Sigmoid colon (tissue), 7 donors: ENCODE measurements around the gene SCN2A. TPM values are rescaled to one million over a fixed set of nuclear protein-coding genes. Genes with fewer than 3 reads are reported as not detected.

Source experiments
- DNase-seq: peaks from one replicate; pipeline ENCODE4 v3.0.0-alpha.2; 2019
- H3K27ac ChIP-seq, 4 donors: fragments of 200-600 bp; sonication (generic); one replicate each; pipeline ENCODE4 v1.5.1; 2016 to 2019; ENCODE audit warnings: mild to moderate bottlenecking in 1 of 4
- H3K27me3 ChIP-seq, 3 donors: fragments of 200-600 bp; sonication (generic); one replicate each; pipeline ENCODE4 v1.5.1; 2019; ENCODE audit warnings: mild to moderate bottlenecking in 1 of 3
- H3K36me3 ChIP-seq, 4 donors: fragments of 200-600 bp; sonication (generic); one replicate each; pipeline ENCODE4 v1.5.1; 2016 to 2019
- H3K4me1 ChIP-seq, 4 donors: fragments of 200-600 bp; sonication (generic); one replicate each; pipeline ENCODE4 v1.5.1; 2017 to 2019
- H3K4me3 ChIP-seq, 4 donors: fragments of 200-600 bp; sonication (generic); one replicate each; pipeline ENCODE4 v1.5.1; 2017 to 2019; ENCODE audit warnings: mild to moderate bottlenecking in 2 of 4, moderate library complexity in 1 of 4
- H3K9me3 ChIP-seq, 4 donors: fragments of 200-600 bp in 3 of 4; sonication (generic) in 3 of 4; one replicate each; pipeline versions ENCODE4 v1.5.1 to v1.6.1; 2013 to 2019
- EP300 ChIP-seq, 4 donors: sonication (generic); formaldehyde crosslinking; IDR thresholded peaks; one replicate each; pipeline ENCODE4 v1.6.1; 2017; ENCODE audit warnings: antibody characterized with exemption in 4 of 4
- POLR2A ChIP-seq, 2 donors: fragments of 450-650 bp; IDR thresholded peaks; one replicate each; pipeline ENCODE4 v1.6.1; 2016; ENCODE audit warnings: antibody characterized with exemption in 2 of 2, mild to moderate bottlenecking in 2 of 2, moderate library complexity in 2 of 2
- POLR2AphosphoS5 ChIP-seq, 4 donors: sonication (generic); formaldehyde crosslinking; IDR thresholded peaks; one replicate each; pipeline ENCODE4 v1.6.1; 2017; ENCODE audit warnings: antibody characterized with exemption in 4 of 4
- WGBS, 2 donors: extraction: QIAGEN DNeasy Blood & Tissue Kit; methylation state at CpG; one replicate each; pipeline ENCODE4 v1.1.7; 2013; 5-methylcytosine and 5-hydroxymethylcytosine counted together
- intact Hi-C: fragments of 100-400 bp; cut with DNase I; formaldehyde crosslinking; loops from one replicate; pipeline ENCODE4 v1.15.1; 2023
- polyA plus RNA-seq, 3 donors: library from polyadenylated mRNA; stranded (reverse); fragments of 200-250 nt; gene quantifications; one replicate each; pipeline ENCODE4 v1.2.3, GENCODE V29; 2013
- total RNA-seq, 4 donors: library from RNA; depleted of rRNA; stranded (reverse); fragments of >200 nt; gene quantifications; one replicate each; pipeline ENCODE4 v1.1.0, GENCODE V29; 2016
- TF ChIP-seq, protein P1 (sequence below), 4 experiments: fragments of 450-650 bp in 3 of 4; fragments of 200-600 bp in 1 of 4; IDR thresholded peaks; one replicate each; pipeline ENCODE4 v1.5.1; 2016 to 2019; ENCODE audit warnings: antibody characterized with exemption in 4 of 4, mild to moderate bottlenecking in 3 of 4, moderate library complexity in 2 of 4
- donor health status: healthy with polysubstance abuse.
- donor health status: Bipolar disorder and iron deficiency.
- donor health status: healthy.

SCN2A gene
- total and polyA plus RNA-seq, 7 donors, result under 0.01 to 1.1 (median 0.58) TPM; not detected in 1

DNA sequence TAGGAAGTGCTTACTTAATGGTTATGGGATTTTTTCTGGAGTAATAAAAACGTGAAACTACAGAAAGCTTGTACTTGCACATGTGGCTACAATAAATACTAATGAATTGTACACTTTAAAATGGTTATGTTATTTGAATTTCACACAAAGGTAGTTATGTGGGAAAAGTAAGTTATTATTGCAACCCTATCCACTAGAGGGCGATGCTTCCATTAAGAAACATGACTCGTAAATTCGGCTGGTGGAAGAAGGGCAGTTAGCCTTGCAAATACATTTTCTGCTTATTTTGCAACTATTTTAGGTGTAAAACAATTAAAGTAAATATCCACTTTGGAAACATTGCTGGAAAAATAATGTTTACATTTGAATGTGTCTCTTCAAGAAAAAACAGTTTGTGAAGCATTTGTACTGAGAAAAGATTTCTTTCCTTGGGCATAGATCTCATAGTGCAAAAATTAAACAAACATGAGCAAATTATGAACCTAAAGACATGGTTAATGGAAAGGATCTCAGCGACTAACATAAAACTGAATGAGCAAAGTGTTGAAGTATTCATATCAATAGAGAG is 162.2 kb downstream of the SCN2A start:
- Histone ChIP-seq H3K4me1 (peaks cover 0 to 8% (median 0%) of the 10 kb centered on the region in 4 donors), H3K27me3 (no peaks in the 10 kb centered on the region), H3K36me3 (no peaks in the 10 kb centered on the region), H3K9me3 (no peaks in the 10 kb centered on the region), H3K27ac (no peak overlapping the region), H3K4me3 (no peak overlapping the region)
- no peak for DNase-seq
- intact Hi-C loops, result loop anchor here (5.0 to 10.0 kb wide), 2 partner anchors 296 to 473 kb away; no protein-coding TSS in a partner anchor
- 0 to 2% methylated on average over 5 of the region's 5 CpGs for WGBS, 2 donors
- no peak for TF ChIP-seq POLR2A (IDR thresholded peaks at IDR 0.05)
- TF ChIP-seq, protein P1, sequence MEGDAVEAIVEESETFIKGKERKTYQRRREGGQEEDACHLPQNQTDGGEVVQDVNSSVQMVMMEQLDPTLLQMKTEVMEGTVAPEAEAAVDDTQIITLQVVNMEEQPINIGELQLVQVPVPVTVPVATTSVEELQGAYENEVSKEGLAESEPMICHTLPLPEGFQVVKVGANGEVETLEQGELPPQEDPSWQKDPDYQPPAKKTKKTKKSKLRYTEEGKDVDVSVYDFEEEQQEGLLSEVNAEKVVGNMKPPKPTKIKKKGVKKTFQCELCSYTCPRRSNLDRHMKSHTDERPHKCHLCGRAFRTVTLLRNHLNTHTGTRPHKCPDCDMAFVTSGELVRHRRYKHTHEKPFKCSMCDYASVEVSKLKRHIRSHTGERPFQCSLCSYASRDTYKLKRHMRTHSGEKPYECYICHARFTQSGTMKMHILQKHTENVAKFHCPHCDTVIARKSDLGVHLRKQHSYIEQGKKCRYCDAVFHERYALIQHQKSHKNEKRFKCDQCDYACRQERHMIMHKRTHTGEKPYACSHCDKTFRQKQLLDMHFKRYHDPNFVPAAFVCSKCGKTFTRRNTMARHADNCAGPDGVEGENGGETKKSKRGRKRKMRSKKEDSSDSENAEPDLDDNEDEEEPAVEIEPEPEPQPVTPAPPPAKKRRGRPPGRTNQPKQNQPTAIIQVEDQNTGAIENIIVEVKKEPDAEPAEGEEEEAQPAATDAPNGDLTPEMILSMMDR (IDR thresholded peaks at IDR 0.05), result peak; percentile 33 to 66 (median 56)
- TF ChIP-seq EP300 (IDR thresholded peaks at IDR 0.05), result no peak
- no peak for TF ChIP-seq POLR2AphosphoS5 (IDR thresholded peaks at IDR 0.05)

DNA sequence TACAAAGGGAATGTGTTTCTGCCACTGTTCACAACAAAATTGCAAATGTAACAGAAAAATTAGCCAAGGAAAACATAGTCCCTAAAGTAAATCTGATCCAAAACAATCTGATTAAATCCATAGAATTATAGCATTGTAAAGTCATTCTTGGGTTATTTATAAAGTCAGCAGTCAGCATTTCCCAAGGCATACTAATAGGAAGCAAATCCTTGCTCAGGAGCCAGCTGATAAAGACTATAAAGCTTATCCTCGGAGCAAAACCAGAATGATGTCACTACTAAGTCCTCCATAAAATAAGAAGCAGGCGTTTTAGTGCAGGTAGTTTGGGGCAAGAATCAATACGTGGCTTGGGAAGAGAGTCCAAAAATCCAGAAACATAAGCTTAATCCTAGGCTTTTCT is 162.9 kb downstream of the SCN2A start:
- Histone ChIP-seq H3K9me3 (no peaks in the 10 kb centered on the region), H3K4me1 (peaks cover 0 to 8% (median 0%) of the 10 kb centered on the region in 4 donors), H3K27ac (no peak overlapping the region), H3K36me3 (no peaks in the 10 kb centered on the region), H3K27me3 (no peaks in the 10 kb centered on the region), H3K4me3 (no peak overlapping the region)
- TF ChIP-seq, protein P1 (IDR thresholded peaks at IDR 0.05), result no peak
- TF ChIP-seq POLR2AphosphoS5 (IDR thresholded peaks at IDR 0.05) (no peak), POLR2A (IDR thresholded peaks at IDR 0.05) (no peak)
- intact Hi-C loops, result loop anchor here (5.0 to 10.0 kb wide), 2 partner anchors 295 to 473 kb away; no protein-coding TSS in a partner anchor
- no peak for DNase-seq
- WGBS, 2 donors, result 13 to 40% methylated on average over 3 of the region's 3 CpGs

DNA sequence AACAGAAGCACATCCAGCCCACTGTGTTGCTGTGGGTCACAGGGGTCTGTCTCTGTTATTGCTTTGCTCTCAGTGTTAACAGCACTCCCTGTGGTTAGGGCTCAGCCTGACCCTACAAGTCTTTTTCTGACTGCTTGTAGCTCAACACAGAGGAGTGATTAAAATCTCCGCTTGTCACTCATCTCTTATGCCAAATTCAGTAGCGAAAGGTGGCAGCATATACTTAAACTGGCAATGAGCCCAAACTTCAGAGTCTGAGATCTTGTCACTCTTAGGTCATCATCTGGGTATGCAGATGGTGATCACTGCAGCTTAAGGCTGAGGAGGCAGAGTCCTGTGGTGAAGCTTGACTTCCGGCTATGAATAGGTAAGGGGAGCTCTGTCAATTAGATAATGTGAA is 167.0 kb downstream of the SCN2A start:
- TF ChIP-seq, protein P1 (IDR thresholded peaks at IDR 0.05), result no peak
- no peak for TF ChIP-seq POLR2AphosphoS5 (IDR thresholded peaks at IDR 0.05)
- TF ChIP-seq POLR2A (IDR thresholded peaks at IDR 0.05), result no peak
- TF ChIP-seq EP300 (IDR thresholded peaks at IDR 0.05), result no peak
- Histone ChIP-seq H3K36me3 (no peaks in the 10 kb centered on the region), H3K27me3 (no peaks in the 10 kb centered on the region), H3K4me3 (no peak overlapping the region), H3K9me3 (no peaks in the 10 kb centered on the region), H3K27ac (no peak overlapping the region), H3K4me1 (peaks cover 0 to 6% (median 0%) of the 10 kb centered on the region in 4 donors)
- 94 to 97% methylated on average over 3 of the region's 3 CpGs for WGBS, 2 donors
- intact Hi-C loops, result loop anchor here (10.0 kb wide), 1 partner anchor 469 kb away; no protein-coding TSS in a partner anchor
- DNase-seq, result no peak

DNA sequence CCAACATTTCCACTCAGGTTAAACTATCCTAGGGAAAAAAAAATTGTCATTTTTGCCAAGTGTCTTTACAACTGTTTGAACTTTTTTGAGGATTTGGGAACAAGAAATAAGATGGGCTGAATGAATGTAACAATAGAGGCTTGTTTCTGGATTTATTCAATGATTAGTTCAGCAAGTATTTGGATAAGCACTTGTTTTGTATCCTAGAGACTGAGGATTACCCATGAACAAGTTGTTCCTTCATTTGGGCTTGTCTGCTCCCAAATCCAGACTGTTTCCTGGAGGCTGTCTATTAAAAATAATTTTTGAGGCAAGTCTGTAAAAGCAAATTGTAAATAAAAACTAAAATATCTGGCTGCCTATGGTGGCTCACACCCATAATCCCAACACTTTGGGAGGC is 168.3 kb downstream of the SCN2A start:
- Histone ChIP-seq H3K27ac (no peak overlapping the region), H3K36me3 (no peaks in the 10 kb centered on the region)
- intact Hi-C loops, result loop anchor here (10.0 kb wide), 1 partner anchor 467 kb away; no protein-coding TSS in a partner anchor

More for the DNA sequence above, 168.3 kb downstream of the SCN2A start:
- no peaks in the 10 kb centered on the region for H3K27me3 ChIP-seq
- no peaks in the 10 kb centered on the region for H3K9me3 ChIP-seq
- no peaks in the 10 kb centered on the region for H3K4me1 ChIP-seq
- no peak for DNase-seq
- TF ChIP-seq, protein P1 (IDR thresholded peaks at IDR 0.05), result no peak
- TF ChIP-seq POLR2AphosphoS5 (IDR thresholded peaks at IDR 0.05) (no peak), POLR2A (IDR thresholded peaks at IDR 0.05) (no peak), EP300 (IDR thresholded peaks at IDR 0.05) (no peak)
- no peak overlapping the region for H3K4me3 ChIP-seq
